ENCODE results near the gene PLA2G3.

- no peak for TF ChIP-seq CTCF (IDR thresholded peaks at IDR 0.05)
- TF ChIP-seq POLR2A (IDR thresholded peaks at IDR 0.05), result no peak
Measured at GRCh38 chr22:31103111-31103510, 37.2 kb downstream of the PLA2G3 start.

Measured in adrenal gland (tissue), 5 donors.